ENCODE measurements around the gene CUEDC2.

GRCh38 chr10:102401342-102401654, 31.1 kb downstream of the CUEDC2 start:
- TF ChIP-seq EZH2phosphoT487 (IDR thresholded peaks at IDR 0.05; ENCODE audit: low read depth, severe bottlenecking, unreplicated experiment) (no peak), CTCF (IDR thresholded peaks at IDR 0.05; ENCODE audit: poor library complexity) (no peak), EZH2 (IDR thresholded peaks at IDR 0.05; ENCODE audit: borderline replicate concordance) (no peak)

All from hepatocyte (in vitro differentiated cells).